NCI-H748 treated with DMSO at 0.1 percent for 48 hours (cell line): Measurements from ENCODE around the gene RNF14.

Source experiments
- DNase-seq: peaks from one replicate; lab custom pipeline; 2025; lab: John Stamatoyannopoulos, UW

Gene RNF14

DNA sequence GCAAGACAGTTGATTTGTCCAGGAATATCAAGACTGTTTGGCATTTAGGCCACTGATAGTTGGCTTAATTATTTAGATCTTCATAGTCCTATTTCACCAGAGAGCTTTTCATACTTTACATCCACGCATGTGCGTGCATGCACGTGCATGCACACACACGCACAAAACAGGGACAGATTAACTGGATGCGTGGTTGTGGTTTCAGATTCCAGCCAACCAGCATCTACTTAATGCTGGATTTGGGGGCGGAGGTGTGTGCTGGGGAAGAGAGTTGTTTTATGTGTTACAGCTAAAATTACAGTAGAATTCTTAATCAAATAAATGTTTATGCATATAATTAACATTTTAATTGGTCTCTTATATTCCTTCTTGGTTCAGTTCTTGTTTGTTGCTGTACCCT lies 7.3 kb downstream of the RNF14 start:
- no peak for DNase-seq

- no peak for DNase-seq
These were observed 9.5 kb downstream of the RNF14 start for GRCh38 chr5:141978389-141978788.

- DNase-seq: no peak
These were observed 13.7 kb downstream of the RNF14 start for GRCh38 chr5:141982626-141983025.

DNA sequence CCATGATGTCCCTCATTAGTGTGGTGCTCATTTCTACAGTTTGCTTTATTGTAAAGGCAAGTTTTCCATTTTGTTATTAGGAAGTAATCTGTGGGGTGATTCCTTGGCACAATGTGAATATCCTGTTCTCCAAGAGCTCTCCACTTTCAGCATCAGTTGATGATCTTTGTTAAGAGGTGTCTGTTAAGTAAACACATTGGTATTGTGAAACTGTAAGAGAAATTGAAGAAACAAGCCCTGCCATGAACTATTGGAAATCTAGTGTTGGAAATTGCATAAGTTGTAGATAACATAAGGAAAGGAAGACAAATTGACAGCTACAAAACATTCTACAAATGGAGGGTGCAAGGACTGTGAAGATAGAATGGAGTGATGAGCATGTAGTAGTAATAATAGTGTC lies 17.2 kb downstream of the RNF14 start:
- no peak for DNase-seq

DNA sequence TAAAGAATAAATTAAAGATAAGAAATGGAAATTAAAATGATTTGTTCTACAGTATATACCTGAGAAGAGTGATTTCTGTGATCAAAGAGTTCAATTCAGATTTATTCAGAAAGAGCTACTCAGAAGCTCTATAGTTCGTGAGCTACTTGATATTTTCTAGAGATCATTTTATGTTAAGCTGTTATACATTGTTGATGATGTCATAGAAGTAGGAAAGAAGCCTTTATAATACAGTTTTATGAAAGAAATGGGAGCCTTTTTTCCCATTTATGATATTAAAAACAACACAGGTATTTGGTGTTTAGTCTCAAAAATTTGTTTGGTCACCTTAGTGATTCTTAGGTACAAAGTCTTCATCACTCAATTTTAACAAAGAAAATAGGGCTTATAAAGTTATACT lies 20.8 kb downstream of the RNF14 start:
- no peak for DNase-seq

DNA sequence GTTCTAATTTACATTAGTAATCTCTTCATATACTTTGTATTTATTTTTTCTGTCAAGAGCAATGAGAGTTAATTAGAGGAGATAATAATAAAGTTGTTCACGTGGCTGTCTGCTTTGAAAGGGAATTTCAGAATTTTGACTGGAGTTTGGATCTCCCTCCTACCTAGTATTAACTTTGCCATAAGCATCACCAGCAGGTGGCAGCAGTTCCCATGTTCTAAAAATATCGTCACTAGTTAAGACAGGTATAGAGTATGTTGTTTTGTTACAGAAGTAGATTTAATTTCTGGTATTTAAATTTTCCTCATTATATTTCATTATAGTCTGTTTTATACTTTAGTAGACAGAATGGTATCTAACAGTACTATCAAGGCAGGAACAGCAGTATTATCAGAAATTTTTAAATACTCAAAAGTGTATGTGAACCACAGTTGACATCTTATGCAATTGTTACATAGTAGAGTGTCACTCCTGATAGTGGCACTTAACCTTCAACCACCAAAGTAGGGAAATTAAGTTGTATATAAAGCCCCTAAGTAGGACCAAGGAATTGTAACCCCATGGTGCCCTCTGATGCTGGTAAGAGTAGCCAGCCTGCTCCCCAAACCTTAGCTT lies 23.6 kb downstream of the RNF14 start:
- DNase-seq: peak; percentile 48

DNA sequence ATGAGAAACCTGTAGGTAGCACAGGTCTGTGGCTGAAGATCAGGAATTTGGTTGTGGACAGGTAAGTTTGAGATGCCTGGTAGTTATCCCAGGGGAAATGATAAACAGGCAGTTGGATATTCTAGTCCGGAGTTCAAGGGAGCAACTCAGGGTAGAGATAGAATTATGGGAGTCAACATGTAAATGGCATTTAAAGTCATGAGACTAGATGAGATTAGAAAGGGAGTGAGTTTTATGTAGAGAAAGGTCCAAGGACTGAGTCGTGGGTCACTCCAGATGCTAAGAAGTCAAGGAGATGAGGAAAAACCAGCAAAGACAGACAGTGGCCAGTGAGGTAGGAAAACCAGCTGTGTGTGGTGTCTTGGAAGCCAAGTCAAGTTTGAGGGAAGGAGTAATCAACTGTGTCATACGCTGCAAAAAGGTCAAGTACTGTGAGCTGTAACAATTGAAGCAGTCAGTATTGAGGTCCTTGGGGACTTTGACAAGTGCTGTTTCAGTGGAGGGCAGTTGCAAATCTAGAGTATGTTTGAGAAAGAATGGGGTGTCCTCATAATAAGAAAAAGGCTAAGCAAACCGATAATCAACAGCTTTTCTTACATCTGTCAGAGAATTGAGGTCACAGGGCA lies 25.7 kb downstream of the RNF14 start:
- DNase-seq: no peak

GRCh38 chr5:141995656-141996055 lies 26.8 kb downstream of the RNF14 start:
- DNase-seq: no peak

DNA sequence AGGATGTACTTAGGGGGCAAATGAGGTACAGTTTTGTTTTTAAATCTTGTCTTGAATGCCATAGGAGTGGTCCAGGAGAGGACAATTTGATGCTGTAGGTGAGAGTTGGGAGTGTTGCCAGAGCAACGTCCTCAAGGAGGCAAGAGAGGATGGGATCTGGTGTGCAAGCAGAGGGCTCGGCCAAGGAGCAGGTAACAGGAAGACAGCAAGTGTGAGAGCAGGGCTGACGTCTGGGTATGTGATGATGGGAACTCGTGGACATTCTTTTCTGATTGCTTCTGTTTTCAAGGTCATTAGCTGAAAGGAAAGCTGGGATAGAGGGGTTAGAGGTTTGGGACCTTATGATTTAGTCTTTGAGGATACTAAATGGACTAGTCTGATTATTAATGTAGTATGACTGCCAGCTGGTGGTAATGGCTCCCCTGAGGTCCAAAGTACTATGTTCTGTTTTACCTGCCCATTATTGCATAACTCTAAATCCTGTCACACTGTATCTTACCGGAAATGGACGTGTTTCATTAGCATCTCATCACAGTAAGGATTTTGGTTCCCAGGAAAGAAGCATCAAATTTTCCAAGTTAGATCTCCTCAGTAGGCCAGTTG lies 28.6 kb downstream of the RNF14 start:
- DNase-seq: no peak

GRCh38 chr5:142000173-142000572 lies 31.3 kb downstream of the RNF14 start:
- DNase-seq: no peak

GRCh38 chr5:142000704-142001484 lies 32.0 kb downstream of the RNF14 start:
- no peak for DNase-seq

DNA sequence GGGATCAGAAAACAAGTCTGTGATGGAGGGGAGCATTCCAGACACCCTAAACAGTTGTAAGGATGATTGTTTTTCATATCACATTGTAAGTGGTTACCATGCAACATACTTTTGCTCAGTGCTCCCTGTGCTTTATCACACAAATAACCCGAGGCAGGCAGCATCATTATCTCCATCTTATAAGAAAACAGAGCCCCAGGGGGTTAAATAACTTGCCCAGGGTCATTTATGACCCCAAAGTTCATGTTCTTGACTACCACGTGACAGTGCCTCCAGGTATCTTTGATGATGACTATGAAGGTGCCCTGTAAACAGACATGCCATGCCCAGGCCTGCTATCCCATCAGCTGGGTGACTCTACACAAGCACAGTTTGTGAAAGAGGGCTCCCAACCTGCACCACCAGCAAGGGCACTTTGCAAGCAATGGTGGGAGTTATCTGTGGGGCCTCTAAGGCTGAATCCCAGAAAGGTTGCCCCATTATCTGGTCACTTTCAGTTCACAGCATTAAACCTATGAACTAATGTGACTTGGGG lies 34.4 kb downstream of the RNF14 start:
- DNase-seq: no peak

- no peak for DNase-seq
These were observed 37.7 kb downstream of the RNF14 start for GRCh38 chr5:142006363-142007236.

- DNase-seq: no peak
These were observed 38.3 kb downstream of the RNF14 start for GRCh38 chr5:142007237-142007544.

DNA sequence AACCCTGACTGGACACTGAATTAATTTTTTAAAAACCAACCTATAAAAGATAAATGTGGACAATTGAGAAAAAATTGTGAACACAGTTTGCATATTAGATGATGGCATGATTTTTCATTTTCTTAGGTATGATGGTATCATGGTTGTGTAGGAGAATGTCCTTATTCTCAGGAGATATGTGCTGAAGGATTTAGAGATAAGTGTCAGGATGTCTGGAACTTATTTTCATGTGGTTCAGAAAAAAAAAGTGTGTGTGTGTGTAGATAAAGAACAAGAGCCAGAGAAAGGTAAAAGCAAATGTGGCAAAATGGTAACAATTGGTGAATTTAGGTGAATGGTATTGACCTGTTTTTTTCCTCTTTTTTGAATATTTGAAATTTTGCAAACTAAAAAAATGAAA lies 39.9 kb downstream of the RNF14 start:
- DNase-seq: no peak

- DNase-seq: no peak
These were observed 41.0 kb downstream of the RNF14 start for GRCh38 chr5:142009886-142010285.

DNA sequence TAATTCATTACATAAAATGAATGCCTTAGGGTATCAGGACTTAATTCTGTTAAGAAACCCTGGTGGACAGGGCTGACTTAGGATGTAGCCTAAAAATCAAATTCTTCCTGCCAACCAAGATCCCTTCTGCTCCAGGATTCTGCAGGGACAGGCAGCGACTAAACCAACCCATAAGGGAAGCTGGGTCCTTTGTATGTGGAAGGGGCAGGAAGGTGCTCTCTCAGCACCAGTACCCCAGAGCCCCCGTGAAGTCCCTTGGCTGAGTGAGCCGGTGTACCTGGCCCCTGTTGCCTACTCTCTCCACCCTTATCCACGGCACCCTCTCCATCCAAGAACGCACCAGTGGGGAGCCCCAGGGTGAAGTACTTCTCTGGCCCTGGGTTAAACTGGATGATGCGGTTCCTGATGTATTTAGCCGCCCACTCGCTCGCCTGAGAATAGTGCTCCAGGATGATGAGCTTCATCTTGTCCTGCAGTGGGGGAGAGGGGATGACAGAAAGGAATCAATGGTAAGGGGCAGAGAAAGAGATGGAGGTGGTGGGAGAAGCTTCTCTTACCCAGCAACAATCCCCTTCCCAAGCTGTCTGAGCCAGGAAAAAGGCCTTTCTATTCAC lies 42.8 kb downstream of the RNF14 start:
- DNase-seq: no peak

GRCh38 chr5:142012186-142012785 lies 43.4 kb downstream of the RNF14 start:
- no peak for DNase-seq

DNA sequence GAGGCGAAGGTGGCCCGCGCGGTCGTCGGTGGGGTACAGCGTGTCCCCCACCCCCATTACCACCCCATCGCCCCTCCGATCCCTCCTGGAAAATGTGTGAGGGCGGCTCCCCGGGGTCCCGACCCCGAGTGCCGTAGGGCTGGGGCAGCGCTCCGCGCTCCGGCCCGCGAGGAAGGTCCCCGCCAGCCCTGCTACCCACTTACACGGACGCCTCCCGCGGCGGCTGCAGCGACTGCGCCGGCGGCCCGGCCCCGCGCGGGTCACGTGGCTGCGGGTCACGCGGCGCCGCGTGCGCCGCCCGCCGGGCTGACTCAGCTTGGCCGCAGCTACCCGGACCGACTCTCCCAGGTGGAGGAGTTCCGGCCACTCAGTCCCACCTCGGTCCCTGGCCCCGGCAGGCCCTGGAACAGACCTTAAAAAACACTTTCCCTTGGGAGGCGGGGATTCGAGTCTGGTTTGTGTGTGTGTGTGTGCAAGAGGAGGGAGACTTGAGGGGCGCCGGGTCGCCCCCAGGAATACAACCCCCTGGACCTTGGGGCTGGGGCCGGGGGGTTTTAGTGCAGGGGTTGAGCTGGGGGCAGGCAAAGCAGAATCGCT lies 44.0 kb downstream of the RNF14 start, which contains the start of gene GNPDA1:
Gene GNPDA1 (minus strand): TSS at position 236 of the 597 bp plus-strand sequence. CDS start 992 bp downstream, outside the sequence.
- peak; percentile 23 for DNase-seq

DNA sequence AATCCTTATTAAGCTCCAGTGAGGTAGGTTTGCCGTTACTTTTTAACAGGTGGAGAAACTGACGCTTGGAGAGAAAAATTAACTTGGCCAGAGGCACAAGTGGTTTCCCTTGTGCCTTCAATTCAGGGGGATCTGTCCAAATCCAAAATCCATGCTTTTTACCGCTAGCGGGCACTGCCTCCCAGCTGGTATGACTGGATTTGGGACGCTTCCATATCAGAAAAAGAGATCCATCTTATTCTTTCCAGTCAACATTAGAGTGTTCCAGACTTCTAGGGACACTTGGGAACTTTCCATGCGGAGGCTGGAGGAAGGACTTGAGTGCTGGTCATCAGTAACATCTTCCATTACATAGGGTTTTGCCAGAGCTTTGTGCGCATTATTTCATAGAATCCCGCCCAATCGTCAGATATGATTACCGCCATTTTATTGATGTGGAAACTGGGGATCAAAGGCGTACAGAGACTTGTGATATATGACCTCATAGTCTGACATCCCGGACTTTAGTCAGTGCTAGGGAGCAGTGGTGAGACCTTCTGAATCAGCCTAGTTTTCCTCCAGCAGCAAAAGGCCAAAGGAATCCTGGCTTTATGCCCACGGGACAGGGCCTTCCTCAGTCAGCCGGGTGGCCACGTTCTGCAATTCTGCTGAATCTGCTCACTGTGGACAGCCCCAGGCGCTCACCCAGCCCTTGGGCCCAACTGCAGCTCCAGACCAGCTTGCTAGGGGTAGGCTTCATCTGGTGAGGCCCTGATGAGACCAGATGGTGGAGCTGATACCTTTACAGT lies 45.0 kb downstream of the RNF14 start:
- DNase-seq: no peak
